Activated T-cell treated with anti-CD3 and anti-CD28 coated beads, Interleukin-2, amount 50 U/mL, for 48 hours (primary cell): ENCODE data around the gene MRPL1.
A peak's percentile ranks its signal among the peaks of the same experiment; 100 is the strongest.

Experiments
- DNase-seq, 2 experiments: peaks; one replicate each; pipeline ENCODE4 v3.0.0-alpha.2; 2020

Gene MRPL1

DNA sequence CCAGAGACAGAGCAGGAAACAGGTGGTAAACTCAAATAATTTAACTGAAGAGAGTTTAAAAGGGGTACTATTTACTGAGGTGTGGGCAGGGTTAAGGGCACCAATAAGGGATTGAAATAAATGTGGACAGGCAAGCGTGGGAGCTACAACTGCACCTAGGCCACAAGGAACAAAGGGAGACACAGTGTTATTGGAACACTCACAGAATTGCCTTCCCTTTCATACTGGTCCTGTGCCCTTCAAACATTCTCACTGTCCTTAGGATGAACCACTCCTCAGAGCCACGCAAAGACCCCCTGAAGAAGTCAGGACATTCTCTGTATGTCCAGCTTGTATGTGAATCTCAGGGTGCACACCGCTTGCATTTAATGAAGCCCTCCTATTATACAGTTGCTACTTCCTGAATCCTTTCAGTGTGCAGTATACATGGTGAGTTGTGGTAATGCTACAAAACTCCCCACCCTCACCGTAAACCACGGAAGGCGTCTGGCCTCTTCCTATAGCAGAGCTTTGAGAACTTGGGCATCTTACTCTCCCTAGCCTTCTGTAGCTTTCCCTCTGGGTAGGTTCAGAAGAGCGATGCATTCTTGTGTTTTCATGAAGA is 9.6 kb upstream of the MRPL1 start:
- DNase-seq = peak; percentile 69 to 70

DNA sequence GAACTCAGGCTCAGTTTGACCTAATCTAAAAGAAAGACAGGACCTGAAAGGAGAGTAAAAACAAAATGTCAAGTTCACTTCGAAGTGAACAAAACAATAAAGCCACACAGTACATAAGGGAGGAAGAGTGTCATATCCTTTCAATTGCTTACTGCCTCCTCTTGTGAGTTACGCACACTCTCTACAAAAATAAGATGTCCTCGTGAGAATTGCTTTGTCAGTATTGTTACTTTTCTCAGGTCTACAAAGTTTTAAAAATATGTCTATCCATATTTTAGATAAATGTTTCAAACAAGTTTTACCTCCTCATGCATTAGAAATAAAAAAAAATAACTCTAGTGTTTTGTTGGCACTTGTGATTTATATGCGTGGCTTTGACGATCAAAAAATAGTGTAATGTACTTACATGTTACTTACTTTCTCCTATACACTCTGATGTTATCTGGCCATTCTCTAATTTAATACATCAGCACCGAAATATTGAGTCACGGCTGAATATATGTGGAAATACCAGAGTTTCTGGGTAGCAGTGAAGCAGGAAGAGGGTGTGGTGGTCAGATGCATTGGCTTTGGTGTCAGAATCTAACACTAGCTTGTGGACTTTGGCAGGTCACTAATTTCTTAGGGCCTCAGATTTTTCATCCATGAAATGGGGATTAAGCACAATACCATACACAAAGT is 8.1 kb upstream of the MRPL1 start:
- DNase-seq = peak in 1 of 2 experiments; percentile 46

DNA sequence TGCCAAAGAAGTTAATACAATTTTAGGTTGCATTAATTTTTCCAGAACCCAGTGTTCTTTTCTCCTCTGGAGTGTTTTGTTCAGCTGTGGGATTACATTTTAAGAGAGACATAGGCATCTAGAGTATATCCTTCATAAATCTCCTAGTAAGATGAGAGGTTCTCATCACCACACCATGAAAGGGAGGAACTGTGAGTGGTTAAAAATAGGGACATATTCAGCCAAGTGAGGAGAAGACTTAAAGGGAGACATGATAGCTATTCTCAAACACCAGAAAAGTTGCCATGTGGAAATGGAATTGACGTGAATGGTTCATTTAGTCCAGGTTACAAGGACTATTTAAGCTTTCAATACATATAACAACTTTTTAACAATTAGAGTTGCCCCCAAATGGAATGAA is 6.5 kb upstream of the MRPL1 start:
- no peak for DNase-seq

DNA sequence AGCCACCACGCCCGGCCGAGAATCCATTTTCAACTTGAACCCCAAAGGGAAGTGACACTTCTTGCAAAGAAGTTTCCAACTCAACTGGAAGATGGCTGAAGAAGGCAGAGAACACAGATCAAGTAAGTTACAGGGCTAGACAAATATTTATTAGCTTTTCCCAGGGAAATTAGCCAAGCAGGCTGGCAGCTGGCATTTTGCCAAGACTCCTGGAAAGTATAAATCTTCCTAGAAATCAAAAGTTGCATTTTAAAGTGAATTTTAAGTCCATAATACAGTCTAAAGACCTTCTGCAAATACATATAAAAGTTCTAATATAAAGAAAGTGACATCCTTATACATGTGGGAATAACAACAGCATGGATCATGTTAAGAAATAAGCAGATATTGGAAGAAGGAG is 3.4 kb upstream of the MRPL1 start:
- DNase-seq = no peak

DNA sequence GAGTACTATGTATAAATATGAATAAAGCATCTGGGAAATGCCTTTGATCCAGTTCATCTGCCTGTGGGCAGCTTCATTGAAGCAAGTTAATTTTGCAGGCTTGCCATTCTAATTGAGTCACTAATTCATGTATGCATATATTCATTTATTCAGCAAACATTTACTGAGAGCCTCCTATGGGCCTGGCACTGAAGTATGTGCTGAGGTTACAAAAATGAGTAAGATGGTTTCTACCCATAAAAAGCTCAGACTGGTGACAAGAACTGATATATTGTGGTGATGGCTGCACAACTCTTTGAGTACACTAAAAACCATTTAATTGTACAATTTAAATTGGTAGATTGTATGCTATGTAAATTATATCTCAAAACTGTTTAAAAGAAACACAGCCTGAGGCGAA is 1.1 kb upstream of the MRPL1 start:
- DNase-seq = no peak

DNA sequence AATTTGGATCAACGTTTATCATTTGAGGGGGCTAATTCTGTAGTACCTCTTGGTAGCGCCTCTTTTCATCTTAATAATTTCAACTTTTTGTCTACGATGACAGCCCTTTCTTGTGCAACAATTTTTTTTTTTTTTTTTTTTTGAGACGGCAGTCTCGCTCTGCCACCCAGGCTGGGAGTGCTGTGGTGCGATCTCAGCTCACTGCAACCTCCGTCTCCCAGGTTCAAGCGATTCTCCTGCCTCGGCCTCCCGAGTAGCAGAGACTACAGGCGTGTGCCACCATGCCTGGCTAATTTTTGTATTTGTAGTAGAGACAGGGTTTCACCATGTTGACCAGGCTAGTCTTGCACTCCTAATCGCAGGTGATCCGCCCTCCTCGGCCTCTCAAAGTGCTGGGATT is 711 bp downstream of the MRPL1 start:
- peak in 1 of 2 experiments; percentile 43 for DNase-seq

DNA sequence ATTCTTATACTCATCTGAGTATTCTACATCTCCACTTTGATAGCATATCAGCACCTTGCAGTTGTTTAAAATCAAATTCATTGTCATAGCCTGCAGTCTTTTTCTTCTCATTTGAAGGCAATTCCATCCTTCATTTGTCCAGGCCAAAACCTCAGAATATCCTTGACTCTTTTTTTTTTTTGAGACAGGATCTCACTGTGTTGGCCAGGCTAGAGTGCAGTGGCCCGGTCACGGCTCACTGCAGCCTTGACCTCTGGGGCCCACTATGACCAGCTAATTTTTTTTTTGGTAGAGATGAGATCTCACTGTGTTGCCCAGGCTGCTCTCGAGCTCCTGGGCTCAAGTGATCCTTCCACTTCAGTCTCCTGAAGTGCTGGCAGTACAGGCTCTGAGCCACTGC is 2.6 kb downstream of the MRPL1 start:
- DNase-seq = no peak

DNA sequence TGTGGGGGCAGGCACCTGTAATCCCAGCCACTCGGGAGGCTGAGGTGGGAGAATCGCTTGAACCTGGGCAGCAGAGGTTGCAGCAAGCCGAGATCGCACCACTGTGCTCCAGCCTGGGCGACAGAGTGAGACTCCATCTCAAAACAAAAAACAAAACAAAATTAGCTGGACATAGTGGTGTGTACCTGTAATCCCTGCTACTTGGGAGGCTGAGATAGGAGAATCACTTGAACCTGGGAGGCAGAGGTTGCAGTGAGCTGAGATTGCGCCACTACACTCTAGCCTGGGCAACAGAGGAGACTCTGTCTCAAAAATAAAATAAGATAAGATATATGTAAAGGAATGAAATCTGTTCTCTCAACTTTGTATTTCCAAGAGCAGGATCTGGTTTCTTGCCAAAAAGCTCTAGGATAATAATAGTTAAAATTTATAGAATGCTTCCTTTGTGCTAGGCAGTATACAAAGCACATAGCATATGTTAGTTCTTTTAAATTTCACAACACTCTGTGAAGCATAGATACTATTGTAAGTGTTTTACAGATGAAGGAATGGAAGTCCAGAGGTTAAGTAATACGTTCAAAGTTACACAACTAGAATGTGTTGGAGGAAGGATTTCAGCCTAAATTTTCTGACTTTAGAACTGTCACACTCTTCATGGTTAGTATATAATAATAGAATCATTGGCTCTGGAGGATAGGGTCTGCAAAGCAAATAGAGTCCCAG is 10.3 kb downstream of the MRPL1 start:
- no peak for DNase-seq

DNA sequence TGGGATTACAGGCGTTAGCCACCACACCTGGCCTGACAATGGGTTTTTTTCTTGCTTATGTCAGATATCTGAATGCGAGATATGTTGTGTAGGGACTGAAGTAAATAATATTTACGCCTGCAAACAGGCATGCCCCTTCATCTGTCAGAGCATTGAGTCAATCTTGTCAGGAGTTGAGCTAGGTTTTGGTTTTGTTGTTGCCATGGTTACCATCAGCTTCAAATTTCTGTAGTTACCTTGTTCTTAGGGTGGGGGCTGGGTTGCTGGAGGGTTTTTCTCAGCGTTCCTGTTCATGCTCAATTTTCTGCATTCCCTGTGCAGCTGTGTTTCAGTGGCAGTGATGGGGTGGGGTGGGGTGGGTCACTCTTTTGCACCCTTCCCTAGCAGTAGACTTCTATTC is 14.5 kb downstream of the MRPL1 start:
- DNase-seq = no peak

DNA sequence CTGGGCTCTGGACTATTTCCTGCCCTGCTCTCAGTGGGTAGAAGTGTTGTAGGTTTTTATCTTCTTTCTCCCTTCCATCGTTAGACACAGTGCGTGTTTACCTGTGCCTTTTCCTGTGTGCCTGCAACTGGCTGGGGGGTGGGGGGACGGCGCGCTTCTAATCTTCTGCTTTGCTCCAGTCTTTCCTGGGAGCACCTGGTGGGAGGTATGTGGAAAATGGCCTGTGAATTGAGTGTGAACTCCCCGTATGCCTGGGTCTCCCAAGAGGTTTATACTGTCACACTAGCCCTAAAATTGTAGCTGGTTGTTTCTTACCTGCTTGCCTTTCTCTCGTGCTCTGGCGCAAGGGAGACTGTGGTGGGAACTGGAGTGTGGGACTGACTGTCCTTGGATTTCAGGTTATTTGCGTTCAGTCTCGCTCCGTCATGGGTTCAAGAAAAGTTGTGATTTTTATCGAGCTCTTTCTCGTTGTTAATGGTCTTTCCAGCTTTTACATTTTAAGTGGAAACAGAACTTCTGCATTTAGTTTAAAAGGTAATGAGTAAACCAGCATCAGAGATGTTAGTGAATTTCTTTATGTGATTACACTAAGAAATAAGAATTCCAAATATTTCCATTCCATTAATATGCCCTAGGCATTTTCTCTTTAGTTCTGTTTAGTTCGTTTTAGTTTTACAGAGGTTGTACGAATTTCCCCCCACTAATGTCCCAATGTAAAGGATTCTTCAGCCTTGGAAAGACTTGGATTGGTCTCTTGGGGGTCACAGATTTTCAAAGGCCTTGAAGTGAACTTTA is 15.3 kb downstream of the MRPL1 start:
- DNase-seq = no peak

DNA sequence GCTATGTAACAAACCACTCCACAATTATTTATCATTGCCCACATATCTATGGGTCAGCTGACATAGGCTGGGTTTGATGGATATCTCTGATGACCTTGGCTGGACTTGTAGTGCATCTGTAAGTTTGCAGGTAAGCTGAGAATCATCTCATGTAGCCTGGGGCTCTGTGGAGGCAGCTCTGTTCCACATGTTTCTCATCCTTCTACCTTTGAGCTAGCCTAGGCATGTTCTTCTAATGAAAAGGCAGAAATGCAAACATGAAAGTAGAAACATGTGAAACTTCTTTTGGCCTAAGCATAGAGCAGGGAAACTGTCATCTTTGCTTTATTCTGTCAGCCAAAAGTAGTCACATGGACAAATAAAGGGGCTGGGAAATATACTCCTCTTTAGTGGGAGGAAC is 18.2 kb downstream of the MRPL1 start:
- DNase-seq = no peak

DNA sequence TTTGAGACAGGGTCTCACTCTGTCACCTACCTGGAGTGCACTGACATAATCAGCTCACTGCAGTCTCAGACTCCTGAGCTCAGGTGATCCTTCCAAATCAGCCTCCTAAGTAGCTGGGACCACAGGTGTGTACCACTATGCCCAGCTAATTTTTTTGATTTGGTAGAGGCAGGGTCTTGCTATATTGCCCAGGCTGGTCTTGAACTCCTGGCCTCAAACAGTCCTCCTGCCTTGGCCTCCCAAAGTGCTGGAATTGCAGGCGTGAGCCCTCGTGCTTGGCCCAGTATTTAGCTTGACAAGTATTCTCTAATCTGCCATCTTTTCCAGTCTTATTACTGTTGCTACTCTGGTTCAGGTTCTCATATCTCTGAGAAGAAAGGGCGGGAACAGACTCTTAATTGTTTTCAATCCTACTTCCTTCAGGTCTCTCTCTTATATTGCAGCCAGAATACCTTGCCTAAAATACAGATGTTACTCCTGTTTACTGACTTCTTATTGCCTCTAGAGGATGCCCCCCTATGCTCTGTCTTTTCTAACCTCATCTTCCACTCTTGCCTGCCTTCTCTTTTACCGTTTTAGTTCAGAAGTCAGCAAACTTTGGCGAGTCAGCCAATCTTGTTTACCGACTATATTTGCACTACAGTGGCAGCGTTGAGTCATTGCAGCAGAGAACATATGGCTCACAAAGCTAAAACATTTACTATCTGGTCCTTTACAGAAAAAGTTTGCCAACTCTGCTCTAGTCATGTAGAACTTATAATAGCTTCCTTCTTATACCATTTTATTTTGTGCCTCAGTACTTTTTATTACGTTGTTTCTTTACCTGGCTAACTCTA is 19.0 kb downstream of the MRPL1 start:
- DNase-seq = no peak

DNA sequence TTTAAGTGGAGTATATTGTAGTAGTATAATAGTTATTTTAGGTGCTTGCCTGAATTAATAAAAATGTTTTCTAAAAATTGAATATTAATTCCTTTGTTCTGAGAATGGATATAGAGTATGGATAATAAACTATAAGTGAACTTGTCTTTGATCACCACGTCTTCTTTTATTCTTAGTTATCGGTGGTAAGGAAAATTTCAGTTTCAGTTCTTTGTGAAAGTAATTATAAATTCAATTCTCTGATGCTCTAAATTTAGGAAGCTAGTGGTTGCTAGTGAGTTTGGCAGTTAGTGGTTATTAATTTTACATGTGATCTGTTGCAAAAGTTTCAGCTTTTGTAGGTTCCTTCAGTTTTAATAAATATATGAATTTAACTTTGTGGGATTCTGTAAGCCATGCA is 30.8 kb downstream of the MRPL1 start:
- no peak for DNase-seq

DNA sequence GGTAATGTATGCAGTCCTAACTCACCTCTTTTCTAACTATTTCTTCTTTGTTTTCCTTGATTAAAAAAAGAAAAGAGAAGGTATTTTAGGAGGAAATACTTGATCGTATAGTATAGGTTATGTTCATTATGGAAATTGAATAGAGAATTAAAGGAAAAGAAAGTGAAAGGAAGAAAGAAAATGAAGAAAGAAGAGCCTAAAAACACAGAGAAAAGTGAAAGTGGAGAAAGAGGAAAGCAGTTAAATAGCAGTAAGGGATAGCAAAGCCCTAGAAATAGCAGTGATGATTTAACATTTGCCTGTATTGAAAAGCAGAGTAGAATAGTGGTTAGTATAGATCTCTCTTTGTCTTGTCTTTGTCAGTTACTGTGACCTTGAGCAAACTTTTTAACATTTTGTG is 37.0 kb downstream of the MRPL1 start:
- no peak for DNase-seq

DNA sequence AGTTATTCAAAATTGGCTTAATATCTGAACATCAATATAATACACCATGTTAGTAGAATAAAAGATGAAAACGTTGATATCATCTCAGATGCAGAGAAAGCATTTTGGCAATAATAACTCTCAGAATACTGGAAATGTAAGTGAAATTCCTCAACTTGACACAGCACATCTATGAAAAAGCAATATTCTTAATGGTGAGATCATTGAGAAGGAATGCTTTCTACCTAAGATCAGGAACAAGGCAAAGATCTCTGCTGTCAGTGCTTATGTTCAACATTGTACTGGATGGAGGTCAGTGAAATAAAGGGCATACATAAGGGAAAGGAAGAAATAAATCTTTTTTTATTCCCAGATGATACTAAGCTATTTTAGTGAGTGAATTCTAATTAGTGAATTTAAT is 40.6 kb downstream of the MRPL1 start:
- DNase-seq = no peak

DNA sequence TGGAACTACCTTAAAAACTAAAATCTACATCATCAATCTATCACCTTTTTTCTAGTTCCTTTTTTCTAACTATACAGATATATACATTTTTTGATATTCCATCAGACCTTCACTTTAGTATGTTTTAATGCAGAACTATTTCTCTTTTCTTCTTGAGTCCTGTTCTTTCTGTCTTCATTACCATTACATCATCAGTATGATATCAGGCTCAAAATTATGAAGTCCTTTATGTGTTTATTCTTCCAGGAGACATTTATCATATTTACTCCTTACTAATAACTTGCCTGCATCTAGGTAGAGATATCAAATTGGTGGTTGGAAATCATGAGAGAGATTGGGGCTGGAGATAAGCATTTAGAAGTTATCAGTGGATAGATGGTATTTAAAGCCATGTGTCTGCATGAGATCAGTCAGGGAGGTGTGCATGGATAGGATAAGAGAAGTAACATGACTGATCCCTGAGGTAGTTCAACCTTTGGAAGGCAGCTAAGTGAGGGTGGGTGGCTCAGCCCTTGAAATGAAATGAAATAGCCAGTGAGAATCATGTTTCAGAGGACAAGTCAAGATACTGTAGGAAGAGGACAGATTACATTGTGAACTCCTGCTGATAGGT is 43.1 kb downstream of the MRPL1 start:
- DNase-seq = no peak

DNA sequence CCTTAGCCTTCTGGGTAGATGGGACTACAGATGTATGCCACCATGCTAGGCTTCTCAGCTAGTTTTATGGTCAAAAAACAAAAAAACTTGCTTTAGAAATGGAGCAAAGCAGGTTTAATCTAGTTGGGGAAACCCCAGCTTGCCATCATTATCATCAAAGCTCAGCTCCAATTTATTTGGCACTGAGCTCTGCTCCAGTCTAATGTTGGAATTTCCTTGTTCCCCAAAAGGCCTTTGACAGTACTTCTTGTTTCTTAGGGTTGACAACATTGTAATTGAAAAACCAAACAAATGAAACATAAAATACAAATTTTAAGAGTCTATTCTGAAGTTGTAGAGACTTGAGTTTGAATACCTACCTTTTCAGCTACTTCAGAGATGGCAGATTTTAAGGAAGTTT is 48.0 kb downstream of the MRPL1 start:
- DNase-seq = no peak

DNA sequence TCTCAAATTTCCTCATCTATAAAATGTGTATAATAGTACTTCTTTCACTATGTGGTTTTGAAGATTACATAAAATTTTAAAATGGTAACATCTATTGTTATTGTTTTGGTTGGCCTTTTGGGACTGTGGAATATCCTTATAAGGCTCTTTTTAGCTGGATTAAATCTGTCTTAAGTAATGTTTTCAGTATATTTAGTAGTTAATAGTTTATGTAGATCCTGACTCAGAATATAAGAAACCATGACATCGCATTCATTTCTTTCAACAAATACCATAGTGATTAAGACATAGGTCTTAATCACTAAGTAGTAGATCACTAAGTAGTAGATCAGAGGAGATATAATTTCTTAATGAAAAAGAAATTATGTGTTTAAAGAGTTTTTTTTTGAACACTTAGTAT is 48.5 kb downstream of the MRPL1 start:
- no peak for DNase-seq

DNA sequence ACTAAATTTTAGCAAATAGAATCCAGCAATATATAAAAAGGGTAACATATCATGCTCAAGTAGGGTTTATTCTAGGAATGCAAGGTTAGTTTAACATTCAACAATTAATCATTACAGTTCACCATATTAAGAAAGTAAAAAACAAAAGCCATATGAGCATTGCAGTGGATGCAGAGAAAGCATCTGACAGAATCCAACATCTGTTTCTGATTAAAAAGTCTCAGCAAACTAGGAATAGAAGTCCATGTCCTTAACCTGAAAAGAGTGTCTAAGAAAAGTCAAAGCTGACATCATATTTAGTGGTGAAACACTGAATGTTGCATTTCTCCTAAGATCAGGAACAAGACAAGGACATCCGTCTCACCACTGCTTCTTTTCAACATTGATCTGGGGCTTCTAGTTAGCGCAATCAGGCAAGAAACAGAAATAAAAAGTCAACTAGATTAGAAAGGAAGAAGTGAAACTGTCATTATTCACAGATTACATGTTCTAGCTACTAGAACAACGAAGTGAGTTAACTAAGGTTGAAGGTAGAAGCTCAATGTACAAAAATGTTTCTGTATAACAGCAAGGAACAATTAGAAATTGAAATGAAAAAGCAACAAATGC is 49.3 kb downstream of the MRPL1 start:
- DNase-seq = no peak

DNA sequence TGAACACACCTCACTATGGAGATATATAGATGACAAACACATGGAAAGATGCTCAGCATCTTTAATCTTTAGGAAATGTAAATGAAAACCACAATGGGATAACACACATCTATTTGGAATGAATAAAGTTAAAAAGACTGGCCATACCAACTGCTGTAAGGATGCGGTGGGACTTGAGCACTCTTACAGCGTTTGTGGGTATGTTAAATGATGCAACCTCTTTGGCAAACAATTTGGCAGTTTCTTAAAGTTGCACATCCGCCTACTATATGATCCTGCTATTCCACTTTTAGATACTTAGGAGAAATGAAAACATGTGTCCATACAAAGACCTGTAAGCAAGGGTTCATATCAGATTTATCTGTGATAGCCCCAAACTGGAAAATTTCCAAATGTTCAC is 50.7 kb downstream of the MRPL1 start:
- DNase-seq = no peak

DNA sequence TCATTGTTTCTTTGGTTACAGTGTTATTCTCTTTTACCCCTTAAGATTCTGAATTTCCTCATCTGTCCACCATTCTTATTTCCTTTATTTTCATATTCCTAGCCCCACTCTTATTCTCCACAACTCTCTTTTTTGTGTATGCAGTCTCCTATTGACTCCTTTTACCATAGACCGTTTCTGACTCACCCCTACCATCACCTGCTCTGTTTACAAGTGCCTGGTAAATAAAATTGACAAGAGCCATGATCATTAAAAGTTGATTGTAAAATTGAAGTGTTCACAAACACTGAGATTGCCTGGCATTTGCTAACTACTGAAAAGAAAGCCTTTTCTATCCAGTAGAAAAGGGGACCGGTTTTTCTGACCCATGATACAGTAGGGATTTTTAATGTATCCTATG is 54.4 kb downstream of the MRPL1 start:
- DNase-seq = no peak

DNA sequence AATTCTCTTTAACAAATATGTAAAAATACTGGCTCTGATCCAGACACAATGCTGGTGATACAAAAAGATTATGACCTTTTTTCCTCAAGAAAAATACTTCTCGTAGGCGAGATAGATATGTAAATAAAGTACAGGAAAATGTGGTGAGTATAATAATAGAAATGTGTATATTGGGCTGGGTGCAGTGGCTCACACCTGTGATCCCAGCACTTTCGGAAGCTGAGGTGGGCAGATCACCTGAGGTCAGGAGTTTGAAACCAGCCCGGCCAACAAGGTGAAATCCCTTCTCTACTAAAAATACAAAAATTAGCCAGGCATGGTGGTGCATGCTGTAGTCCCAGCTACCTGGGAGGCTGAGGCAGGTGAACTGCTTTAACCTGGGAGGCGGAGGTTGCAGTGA is 55.0 kb downstream of the MRPL1 start:
- no peak for DNase-seq
